SU-DHL-6 (cell line): Measurements from ENCODE around the gene MYO19.

Experiments
- EZH2phosphoT487 ChIP-seq: fragments of 200-600 bp; sonication (generic), shearing (Covaris generic); conservative IDR thresholded peaks from 2 replicates; pipeline ENCODE4 v1.6.1; 2018; ENCODE audit warnings: mild to moderate bottlenecking, antibody characterized with exemption, low read length, moderate library complexity, mixed read lengths
- TF ChIP-seq, protein P1 (sequence below): fragments of 200-600 bp; sonication (generic); IDR thresholded peaks from one replicate; pipeline ENCODE4 v1.5.1; 2017; ENCODE audit warnings: antibody characterized with exemption, mild to moderate bottlenecking, low read length, moderate library complexity; ENCODE audit not compliant: insufficient read depth, poor library complexity, severe bottlenecking

DNA sequence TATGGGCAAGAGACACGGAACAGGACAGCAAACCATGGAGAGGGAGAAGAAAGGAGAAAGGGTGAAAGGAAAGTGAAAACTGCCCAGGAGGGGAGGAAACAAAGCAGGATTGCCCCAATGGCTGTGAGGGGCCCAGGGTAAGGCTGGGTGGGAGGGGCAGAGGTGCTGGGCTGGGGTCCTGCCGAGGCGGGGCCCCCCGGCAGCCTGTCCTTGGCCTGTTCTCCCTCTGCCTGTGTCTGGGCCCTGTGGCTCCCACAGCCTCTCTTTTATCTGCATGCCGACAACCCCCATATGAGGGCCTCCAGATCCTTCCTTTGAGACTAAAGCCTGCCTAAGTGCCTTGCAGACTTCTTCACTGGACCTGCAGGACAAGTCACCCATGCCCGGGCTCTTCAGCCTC is 32.7 kb downstream of the MYO19 start:
- TF ChIP-seq, protein P1, sequence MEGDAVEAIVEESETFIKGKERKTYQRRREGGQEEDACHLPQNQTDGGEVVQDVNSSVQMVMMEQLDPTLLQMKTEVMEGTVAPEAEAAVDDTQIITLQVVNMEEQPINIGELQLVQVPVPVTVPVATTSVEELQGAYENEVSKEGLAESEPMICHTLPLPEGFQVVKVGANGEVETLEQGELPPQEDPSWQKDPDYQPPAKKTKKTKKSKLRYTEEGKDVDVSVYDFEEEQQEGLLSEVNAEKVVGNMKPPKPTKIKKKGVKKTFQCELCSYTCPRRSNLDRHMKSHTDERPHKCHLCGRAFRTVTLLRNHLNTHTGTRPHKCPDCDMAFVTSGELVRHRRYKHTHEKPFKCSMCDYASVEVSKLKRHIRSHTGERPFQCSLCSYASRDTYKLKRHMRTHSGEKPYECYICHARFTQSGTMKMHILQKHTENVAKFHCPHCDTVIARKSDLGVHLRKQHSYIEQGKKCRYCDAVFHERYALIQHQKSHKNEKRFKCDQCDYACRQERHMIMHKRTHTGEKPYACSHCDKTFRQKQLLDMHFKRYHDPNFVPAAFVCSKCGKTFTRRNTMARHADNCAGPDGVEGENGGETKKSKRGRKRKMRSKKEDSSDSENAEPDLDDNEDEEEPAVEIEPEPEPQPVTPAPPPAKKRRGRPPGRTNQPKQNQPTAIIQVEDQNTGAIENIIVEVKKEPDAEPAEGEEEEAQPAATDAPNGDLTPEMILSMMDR, result no peak
- TF ChIP-seq EZH2phosphoT487, result no peak
